ENCODE measurements around the gene BPIFA3. TPM values are rescaled to one million over a fixed set of nuclear protein-coding genes. Genes with fewer than 3 reads are reported as not detected.

BPIFA3 gene
- total RNA-seq, 1 donor from 2014 or later, result not detected

DNA sequence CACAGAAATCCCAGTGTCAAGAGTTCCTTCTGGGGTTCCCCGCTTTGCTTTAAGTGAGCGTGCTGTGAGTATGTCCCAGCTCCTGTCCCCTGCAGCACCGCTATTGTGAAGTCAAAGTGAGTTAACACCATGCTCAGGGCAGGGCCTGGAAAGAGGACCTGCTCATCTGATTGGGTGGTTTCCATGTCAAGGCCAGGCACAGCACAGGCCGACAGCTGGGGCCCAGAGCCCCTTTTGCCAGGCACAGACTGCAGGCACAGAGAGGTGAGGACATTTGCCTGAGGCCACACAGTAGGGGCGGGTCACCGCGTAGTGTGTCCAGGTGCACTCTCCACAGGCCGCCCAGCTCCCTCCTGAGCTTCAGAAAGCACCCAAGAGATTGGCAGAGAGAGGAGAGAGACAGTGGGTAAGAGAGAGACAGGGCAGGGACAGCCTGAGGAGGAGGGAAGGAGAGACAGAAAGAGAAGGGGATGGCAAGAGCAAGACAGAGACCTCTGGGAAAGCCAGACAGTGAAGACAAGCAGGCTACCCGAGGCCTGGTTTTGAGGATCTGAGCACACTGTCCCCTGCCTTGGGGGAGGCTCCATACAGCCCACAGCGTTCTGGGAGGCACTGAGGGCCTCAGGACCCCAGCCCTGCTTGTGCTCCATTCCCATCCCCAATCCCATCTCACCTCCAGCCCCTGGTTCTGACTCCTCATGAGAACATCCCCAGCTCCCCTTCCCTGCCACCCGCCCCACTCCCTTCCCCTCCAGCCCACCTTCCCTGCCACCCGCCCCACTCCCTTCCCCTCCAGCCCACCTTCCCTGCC, 59.4 kb downstream of the BPIFA3 start:
- peaks cover 10% of the 10 kb centered on the region for H3K4me1 Mint-ChIP-seq
- no peak overlapping the region for H3K27ac ChIP-seq
- H2AFZ ChIP-seq (replicated peaks), result no peak overlapping the region
- no peaks in the 10 kb centered on the region for H3K36me3 ChIP-seq
- H3K4me2 ChIP-seq, result no peak overlapping the region
- H3K27me3 Mint-ChIP-seq (ENCODE audit: insufficient read depth, low read depth), result peaks cover 23% of the 10 kb centered on the region
- peak overlapping the region; percentile 61 for H3K27ac Mint-ChIP-seq
- H3F3A ChIP-seq (ENCODE audit: low read depth), result no peaks in the 10 kb centered on the region
- no peak overlapping the region for H3K9ac ChIP-seq
- H3K4me3 ChIP-seq, result no peak overlapping the region
- DNase-seq (ENCODE audit: low spot score), result no peak
- H3K36me3 Mint-ChIP-seq, result no peaks in the 10 kb centered on the region
- H3K9me3 ChIP-seq (ENCODE audit: low read depth), result no peaks in the 10 kb centered on the region
- H3K27me3 ChIP-seq, result no peaks in the 10 kb centered on the region
- no peaks in the 10 kb centered on the region for H3K79me2 ChIP-seq (ENCODE audit: low read depth)
- H3K4me3 Mint-ChIP-seq, result no peak overlapping the region
- H3K9me3 Mint-ChIP-seq, result no peaks in the 10 kb centered on the region
- peaks cover 13% of the 10 kb centered on the region for H3K4me1 ChIP-seq
- no peaks in the 10 kb centered on the region for H4K20me1 ChIP-seq (ENCODE audit: low read depth)
- TF ChIP-seq EZH2 (IDR thresholded peaks at IDR 0.05) (no peak), CTCF (IDR thresholded peaks at IDR 0.05) (no peak), EZH2phosphoT487 (IDR thresholded peaks at IDR 0.05) (no peak)

Other genes with a start within 250 kb of the BPIFA3 start
- gene SUN5, start 212.9 kb upstream of the BPIFA3 start, total RNA-seq (ENCODE audit: low replicate concordance), result not detected in 2 replicates
- not detected in 2 replicates for gene BPIFB2, start 209.6 kb upstream of the BPIFA3 start, total RNA-seq (ENCODE audit: low replicate concordance)
- not detected in 2 replicates for gene BPIFB6, start 185.7 kb upstream of the BPIFA3 start, total RNA-seq (ENCODE audit: low replicate concordance)
- gene BPIFB3, start 163.4 kb upstream of the BPIFA3 start, total RNA-seq (ENCODE audit: low replicate concordance), result not detected in 2 replicates
- not detected in 2 replicates for gene BPIFB4, start 137.7 kb upstream of the BPIFA3 start, total RNA-seq (ENCODE audit: low replicate concordance)
- gene BPIFA2, start 49.2 kb upstream of the BPIFA3 start, total RNA-seq (ENCODE audit: low replicate concordance), result not detected in 2 replicates
- not detected in 2 replicates for gene BPIFA1, start 18.6 kb downstream of the BPIFA3 start, total RNA-seq (ENCODE audit: low replicate concordance)
- not detected in 2 replicates for gene BPIFB1, start 65.9 kb downstream of the BPIFA3 start, total RNA-seq (ENCODE audit: low replicate concordance)
- gene CDK5RAP1, start 184.2 kb downstream of the BPIFA3 start, total RNA-seq (ENCODE audit: low replicate concordance), result 42.0 TPM in 2 replicates
- 6.3 and 10.6 TPM in 2 replicates for gene SNTA1, start 226.4 kb downstream of the BPIFA3 start, total RNA-seq (ENCODE audit: low replicate concordance)

Measured in neural progenitor cell (in vitro differentiated cells).